RWPE1 (cell line): ENCODE results near the gene FHOD3.
"Not testable (repeated sequence)": the region's sequence is repeated elsewhere in the genome, so short reads cannot be mapped to it uniquely, and the experiment has no call there.

Experiments
- CTCF ChIA-PET: fragments of 350-600 bp; sonication (Branson Sonifier 250); formaldehyde crosslinking; extraction: SDS; loops from one replicate; lab custom pipeline; 2021; lab: Yijun Ruan, JAX
- POLR2A ChIA-PET: fragments of 400-600 bp; formaldehyde crosslinking; extraction: SDS; loops from one replicate; lab custom pipeline; 2020; ENCODE audit warnings: antibody characterized with exemption; ENCODE audit not compliant: low non-redundant PET; lab: Yijun Ruan, JAX
- DNase-seq: peaks from one replicate; pipeline ENCODE4 v3.0.0; 2012; ENCODE audit warnings: low spot score
- H3K27ac ChIP-seq: fragments of 450-650 bp; 2 replicates; pipeline ENCODE4 v1.5.1; 2017
- TF ChIP-seq, protein P1 (sequence below): fragments of 450-650 bp; conservative IDR thresholded peaks from 2 replicates; pipeline ENCODE4 v1.5.1; 2017; ENCODE audit warnings: low read depth, mild to moderate bottlenecking

The FHOD3 gene

GRCh38 chr18:36458306-36458705 lies 160.8 kb downstream of the FHOD3 start:
- no peak for DNase-seq
- ChIA-PET POLR2A (no interaction called here), CTCF (no interaction called here)
- TF ChIP-seq, protein P1, sequence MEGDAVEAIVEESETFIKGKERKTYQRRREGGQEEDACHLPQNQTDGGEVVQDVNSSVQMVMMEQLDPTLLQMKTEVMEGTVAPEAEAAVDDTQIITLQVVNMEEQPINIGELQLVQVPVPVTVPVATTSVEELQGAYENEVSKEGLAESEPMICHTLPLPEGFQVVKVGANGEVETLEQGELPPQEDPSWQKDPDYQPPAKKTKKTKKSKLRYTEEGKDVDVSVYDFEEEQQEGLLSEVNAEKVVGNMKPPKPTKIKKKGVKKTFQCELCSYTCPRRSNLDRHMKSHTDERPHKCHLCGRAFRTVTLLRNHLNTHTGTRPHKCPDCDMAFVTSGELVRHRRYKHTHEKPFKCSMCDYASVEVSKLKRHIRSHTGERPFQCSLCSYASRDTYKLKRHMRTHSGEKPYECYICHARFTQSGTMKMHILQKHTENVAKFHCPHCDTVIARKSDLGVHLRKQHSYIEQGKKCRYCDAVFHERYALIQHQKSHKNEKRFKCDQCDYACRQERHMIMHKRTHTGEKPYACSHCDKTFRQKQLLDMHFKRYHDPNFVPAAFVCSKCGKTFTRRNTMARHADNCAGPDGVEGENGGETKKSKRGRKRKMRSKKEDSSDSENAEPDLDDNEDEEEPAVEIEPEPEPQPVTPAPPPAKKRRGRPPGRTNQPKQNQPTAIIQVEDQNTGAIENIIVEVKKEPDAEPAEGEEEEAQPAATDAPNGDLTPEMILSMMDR = no peak
- H3K27ac ChIP-seq = no peak overlapping the region

DNA sequence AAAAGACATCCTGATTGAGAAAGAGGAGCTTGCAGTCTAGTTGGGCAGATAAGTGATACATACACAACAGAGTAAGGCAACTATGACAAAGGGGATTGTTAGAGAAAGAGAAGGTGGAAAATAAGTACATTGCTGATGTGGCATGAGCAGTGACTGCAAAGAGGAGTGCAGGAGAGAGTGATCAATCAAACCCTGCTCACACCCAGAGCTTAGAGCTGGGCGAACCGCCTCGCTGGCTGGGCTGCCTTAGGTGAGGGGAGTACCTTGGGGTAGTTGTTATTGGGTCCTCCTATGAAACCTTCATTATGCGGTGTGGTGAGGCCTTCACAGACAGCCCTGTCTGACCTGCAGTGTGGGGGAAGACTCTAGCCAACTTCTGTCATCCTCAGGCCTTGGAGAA lies 161.7 kb downstream of the FHOD3 start:
- ChIA-PET CTCF (no interaction called here), POLR2A (no interaction called here)
- no peak for DNase-seq
- H3K27ac ChIP-seq = no peak overlapping the region
- TF ChIP-seq, protein P1 = no peak

DNA sequence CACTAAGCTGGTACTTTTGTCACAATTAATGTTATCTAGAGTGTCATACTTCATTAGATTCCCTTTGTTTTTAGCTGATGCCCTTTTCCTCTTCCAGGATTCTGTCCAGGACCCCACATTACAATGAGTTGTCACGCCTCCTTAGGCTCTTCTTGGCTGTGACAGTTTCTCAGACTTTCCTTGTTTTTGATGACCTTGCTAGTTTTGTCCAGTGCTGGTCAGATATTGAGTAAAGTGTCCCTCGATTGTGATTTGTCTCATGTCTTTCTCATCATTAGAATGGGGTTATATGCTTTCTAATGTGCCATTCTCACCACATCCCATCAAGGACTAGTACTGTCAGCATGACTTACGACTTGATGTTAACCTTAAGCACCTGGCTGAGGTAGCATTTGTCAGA lies 162.3 kb downstream of the FHOD3 start:
- H3K27ac ChIP-seq = no peak overlapping the region
- TF ChIP-seq, protein P1 = no peak
- ChIA-PET POLR2A (no interaction called here), CTCF (no interaction called here)
- DNase-seq = no peak

DNA sequence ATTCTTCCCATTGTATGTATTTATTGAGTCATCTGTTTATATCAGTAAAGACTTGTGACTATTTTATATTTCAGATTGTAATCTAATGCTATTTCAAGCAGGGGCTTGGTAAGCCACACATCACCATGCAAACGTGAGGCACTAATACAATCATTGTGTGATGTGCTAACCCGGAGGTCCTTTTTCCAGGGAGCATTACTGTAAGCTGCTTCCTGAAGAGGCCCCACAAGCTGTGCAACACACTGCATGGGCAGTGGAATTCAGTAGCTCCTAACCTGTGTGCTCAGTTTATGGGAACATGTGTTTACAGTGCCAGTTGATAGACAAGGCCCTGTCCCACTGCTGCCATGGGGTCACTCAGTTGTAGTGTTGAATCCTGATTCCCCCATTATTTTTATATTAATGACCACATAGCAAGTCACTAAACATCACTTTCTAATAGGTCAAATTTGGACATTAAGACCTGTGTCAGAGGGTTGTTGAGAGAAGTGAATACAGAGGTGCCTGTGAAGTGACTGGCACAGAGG lies 162.9 kb downstream of the FHOD3 start:
- CTCF ChIA-PET = interaction anchor here (0.8 kb wide), 1 partner anchor 112 kb away, joined by 3 read pairs; no protein-coding TSS in a partner anchor
- DNase-seq = no peak
- POLR2A ChIA-PET = no interaction called here
- no peak overlapping the region for H3K27ac ChIP-seq
- TF ChIP-seq, protein P1 = no peak

GRCh38 chr18:36460854-36461253 lies 163.3 kb downstream of the FHOD3 start:
- no peak overlapping the region for H3K27ac ChIP-seq
- DNase-seq = no peak
- POLR2A ChIA-PET = no interaction called here
- TF ChIP-seq, protein P1 = no peak
- CTCF ChIA-PET = interaction anchor here (0.8 kb wide), 1 partner anchor 111 kb away, joined by 3 read pairs; no protein-coding TSS in a partner anchor

- ChIA-PET CTCF (interaction anchor here (0.8 kb wide), 1 partner anchor 111 kb away, joined by 3 read pairs; no protein-coding TSS in a partner anchor), POLR2A (no interaction called here)
- no peak overlapping the region for H3K27ac ChIP-seq
- no peak for DNase-seq
- TF ChIP-seq, protein P1 = no peak
Measured at GRCh38 chr18:36461551-36461987, 164.1 kb downstream of the FHOD3 start.

GRCh38 chr18:36463516-36463915 lies 166.0 kb downstream of the FHOD3 start:
- DNase-seq, CTCF ChIA-PET, H3K27ac ChIP-seq, POLR2A ChIA-PET: not testable (repeated sequence)
